GM23338 (cell line): ENCODE measurements around the gene ANKRD55.

Experiments
- CREB1 ChIP-seq: fragments of 250-450 bp; sonication (Bioruptor Pico); IDR thresholded peaks from 2 replicates; pipeline ENCODE4 v1.5.0; 2020; ENCODE audit warnings: low read depth, mild to moderate bottlenecking, moderate library complexity
- CTCF ChIP-seq, 2 experiments: fragments of 200-600 bp in 1 of 2; sonication (generic) in 1 of 2; conservative IDR thresholded peaks; 2 replicates each; pipeline versions ENCODE4 v1.5.1 to v1.6.1; 2016 to 2017; ENCODE audit warnings: antibody characterized with exemption in 2 of 2, low read depth in 2 of 2, mild to moderate bottlenecking in 2 of 2, moderate library complexity in 1 of 2
- NANOG ChIP-seq: IDR thresholded peaks from 2 replicates; pipeline ENCODE4 v1.6.1; 2016; ENCODE audit warnings: antibody characterized with exemption, borderline replicate concordance
- POLR2AphosphoS5 ChIP-seq: IDR thresholded peaks from 2 replicates; pipeline ENCODE4 v1.6.1; 2016; ENCODE audit warnings: antibody characterized with exemption, low read depth
- ZNF462 ChIP-seq: fragments of 250-450 bp; sonication (Bioruptor Pico); IDR thresholded peaks from 2 replicates; pipeline ENCODE4 v1.5.0; 2020; ENCODE audit warnings: mild to moderate bottlenecking, moderate library complexity

DNA sequence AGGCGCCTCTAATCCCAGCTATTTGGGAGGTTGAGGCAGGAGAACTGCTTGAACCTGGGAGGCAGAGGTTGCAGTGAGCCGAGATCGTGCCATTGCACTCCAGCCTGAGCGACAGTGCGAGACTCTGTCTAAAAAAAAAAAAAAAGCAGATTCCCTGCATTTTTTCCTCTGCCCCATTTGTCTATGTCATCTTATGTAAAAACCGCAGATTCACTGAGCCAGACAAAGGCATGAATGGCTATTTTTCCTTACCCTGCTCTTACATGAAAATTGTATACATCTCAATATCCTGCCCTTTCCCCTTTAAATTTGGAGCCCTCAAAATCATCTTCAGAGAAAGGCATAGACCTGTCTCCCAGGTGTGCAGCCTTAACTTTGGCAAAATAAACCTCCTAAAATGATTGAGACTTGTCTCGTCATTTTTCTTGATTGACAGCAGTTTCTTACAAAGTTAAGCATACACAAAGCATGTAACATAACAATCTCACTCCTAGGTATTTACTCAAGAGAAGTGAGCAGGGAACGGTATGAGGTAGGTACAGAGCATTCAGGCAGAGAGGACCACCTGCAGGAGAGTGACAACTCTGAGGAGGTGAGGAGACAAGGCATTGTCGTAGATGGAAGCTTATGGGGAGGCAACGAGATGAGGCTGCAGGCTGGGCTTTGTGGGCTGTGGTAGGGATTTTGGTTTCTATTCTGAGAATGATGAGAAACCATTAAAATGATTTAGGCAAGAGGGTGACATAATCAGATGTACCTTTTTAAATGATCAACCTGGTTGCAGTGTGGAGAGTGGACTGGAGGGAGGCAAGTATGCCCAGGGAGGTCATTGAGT lies 172.6 kb downstream of the ANKRD55 start:
- TF ChIP-seq CTCF (conservative IDR thresholded peaks at IDR 0.05; ENCODE audit: low read depth in 2 of 2) (no peak), ZNF462 (CRISPR knock-in tag) (no peak), POLR2AphosphoS5 (no peak), CREB1 (CRISPR knock-in tag) (no peak), NANOG (no peak)
